ACC112 (cell line): Measurements from ENCODE around the gene DTX2.
"Not testable (repeated sequence)": the region's sequence is repeated elsewhere in the genome, so short reads cannot be mapped to it uniquely, and the experiment has no call there.

Experiments used
- H2AFZ ChIP-seq: fragments of 200-600 bp; sonication (generic); one replicate; pipeline ENCODE4 v1.6.0; 2017; ENCODE audit warnings: antibody characterized with exemption, low read length; ENCODE audit not compliant: unreplicated experiment
- H3K27ac ChIP-seq: fragments of 200-600 bp; sonication (generic); 2 replicates; pipeline ENCODE4 v1.5.1; 2014; ENCODE audit warnings: low read depth, mild to moderate bottlenecking, antibody characterized with exemption, low read length, moderate library complexity
- H3K27me3 ChIP-seq: fragments of 200-600 bp; sonication (generic); 2 replicates; pipeline ENCODE4 v1.6.1; 2014; ENCODE audit warnings: mild to moderate bottlenecking, antibody characterized with exemption, low read length, moderate library complexity, mixed read lengths; ENCODE audit not compliant: insufficient read depth
- H3K36me3 ChIP-seq: fragments of 200-600 bp; sonication (generic); 2 replicates; pipeline ENCODE4 v1.6.1; 2016; ENCODE audit warnings: mild to moderate bottlenecking, antibody characterized with exemption, low read length, moderate library complexity, mixed read lengths; ENCODE audit not compliant: insufficient read depth
- H3K4me1 ChIP-seq: fragments of 200-600 bp; sonication (generic); one replicate; pipeline ENCODE4 v1.6.1; 2016; ENCODE audit warnings: low read length, mixed read lengths; ENCODE audit not compliant: insufficient read depth, unreplicated experiment, control insufficient read depth
- H3K4me3 ChIP-seq: fragments of 200-600 bp; sonication (generic); 2 replicates; pipeline ENCODE4 v1.5.1; 2014; ENCODE audit warnings: mild to moderate bottlenecking, low read depth, low read length
- H3K79me2 ChIP-seq: fragments of 200-600 bp; sonication (generic); one replicate; pipeline ENCODE4 v1.6.0; 2016; ENCODE audit warnings: low read length; ENCODE audit not compliant: control insufficient read depth, unreplicated experiment, insufficient read depth

The DTX2 gene

DNA sequence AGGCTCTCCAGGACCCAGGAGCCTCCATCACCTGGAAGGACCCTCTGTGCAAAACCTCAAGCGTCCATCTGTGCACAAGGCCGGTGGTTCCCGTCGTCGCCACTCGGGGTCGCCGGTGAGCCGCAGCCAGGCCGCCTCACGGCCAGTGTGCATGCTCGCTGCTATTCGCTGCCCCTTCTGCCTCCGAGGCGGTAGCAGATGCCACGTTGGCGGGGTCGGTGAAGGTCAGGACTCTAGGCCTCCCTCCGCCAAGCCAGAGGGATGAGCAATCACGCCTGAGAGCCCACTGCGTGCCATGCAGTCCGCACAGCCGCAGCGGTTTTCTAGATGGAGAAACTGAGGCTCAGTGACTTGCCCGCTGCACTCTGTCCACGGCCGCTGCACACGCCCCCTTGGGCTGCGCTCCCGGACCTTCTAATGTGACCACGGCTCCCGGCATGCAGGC is 54.5 kb downstream of the DTX2 start:
- Histone ChIP-seq H3K4me3 (no peak overlapping the region), H3K4me1 (peaks cover 5% of the 10 kb centered on the region), H2AFZ (no peak overlapping the region)

DNA sequence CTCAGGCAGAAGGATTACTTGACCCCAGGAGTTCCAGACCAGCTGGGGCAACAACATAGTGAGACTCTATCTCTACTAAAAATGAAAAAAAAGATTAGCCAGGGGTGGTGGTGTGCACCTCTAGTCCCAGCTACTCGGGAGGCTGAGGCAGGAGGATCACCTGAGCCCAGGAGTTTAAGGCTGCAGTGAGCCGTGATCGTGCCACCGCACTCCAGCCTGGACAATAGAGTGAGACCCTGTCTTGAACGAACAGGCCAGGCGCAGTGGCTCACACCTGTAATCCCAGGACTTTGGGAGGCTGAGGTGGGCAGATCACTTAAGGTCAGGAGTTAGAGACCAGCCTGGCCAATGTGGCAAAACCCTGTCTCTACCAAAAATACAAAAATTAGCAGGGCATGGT is 55.4 kb downstream of the DTX2 start:
- not testable (repeated sequence) for H3K79me2 ChIP-seq, H3K27ac ChIP-seq, H3K4me3 ChIP-seq, H3K4me1 ChIP-seq, H2AFZ ChIP-seq, H3K27me3 ChIP-seq, H3K36me3 ChIP-seq

More for the DNA sequence above, 54.5 kb downstream of the DTX2 start:
- no peaks in the 10 kb centered on the region for H3K79me2 ChIP-seq
- no peaks in the 10 kb centered on the region for H3K27me3 ChIP-seq
- H3K36me3 ChIP-seq: no peaks in the 10 kb centered on the region
- H3K27ac ChIP-seq: no peak overlapping the region

DNA sequence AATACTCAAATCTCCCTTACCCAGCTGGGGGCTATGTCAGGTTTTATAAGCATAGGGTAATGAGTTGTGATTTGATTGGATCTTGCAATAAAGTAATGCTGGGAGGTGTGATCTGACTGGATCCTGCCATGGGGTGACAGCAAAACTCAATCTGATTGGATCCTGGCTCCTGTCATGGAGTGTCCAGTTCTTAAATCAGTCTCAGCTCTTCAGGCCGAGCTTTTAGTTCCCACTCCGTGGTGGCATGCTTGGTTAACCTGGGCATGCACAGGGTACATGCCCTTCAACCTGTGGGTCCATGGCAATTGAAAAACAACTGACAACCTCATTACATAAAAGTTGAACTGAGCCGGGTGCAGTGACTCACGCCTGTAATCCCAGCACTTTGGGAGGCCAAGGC is 64.7 kb downstream of the DTX2 start:
- not testable (repeated sequence) for H3K79me2 ChIP-seq, H3K36me3 ChIP-seq, H3K27me3 ChIP-seq, H3K27ac ChIP-seq, H3K4me1 ChIP-seq, H2AFZ ChIP-seq, H3K4me3 ChIP-seq

DNA sequence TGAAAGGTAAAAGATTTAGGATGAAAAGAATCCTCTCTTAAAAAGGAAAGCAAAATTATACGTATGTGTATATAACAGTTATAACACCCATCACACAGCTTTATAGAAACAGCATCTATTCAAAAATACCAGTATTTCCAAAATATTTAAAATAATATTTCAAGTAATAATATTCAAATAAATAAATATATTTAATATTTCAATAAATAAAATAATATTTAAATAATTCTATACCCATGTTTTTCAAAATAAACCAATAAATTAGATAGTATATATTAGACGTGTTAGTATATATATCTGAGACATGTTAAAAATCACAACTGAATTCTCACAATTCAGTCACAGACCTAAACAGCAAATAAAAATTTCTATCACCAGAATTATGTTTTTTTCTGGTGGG is 70.1 kb downstream of the DTX2 start:
- not testable (repeated sequence) for H2AFZ ChIP-seq, H3K79me2 ChIP-seq, H3K4me3 ChIP-seq, H3K4me1 ChIP-seq, H3K36me3 ChIP-seq, H3K27ac ChIP-seq, H3K27me3 ChIP-seq

DNA sequence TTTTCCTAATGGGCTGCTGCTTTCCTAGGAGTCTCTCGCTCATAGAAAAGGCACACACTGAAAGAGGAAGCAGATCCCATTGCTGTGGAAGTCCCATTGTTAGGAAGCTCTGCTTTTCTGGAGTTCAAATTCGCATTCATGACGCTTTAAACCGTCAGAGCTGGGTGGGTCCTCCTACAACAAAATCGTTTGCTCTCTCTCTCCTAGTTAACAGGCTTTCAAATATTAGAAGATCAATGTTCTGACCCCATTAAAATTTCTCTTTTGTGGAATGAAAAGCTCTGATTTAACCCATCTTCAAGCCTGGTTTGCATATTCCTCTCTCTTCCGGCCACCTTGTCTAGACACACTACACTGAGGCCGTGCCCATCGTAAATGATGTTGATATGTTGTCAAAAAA is 81.7 kb downstream of the DTX2 start, which contains the start of gene SPDYE16:
SPDYE16 (minus strand) TSS at position 101 of the 400 bp plus-strand sequence. CDS start 1,838 bp downstream, outside the sequence.
- not testable (repeated sequence) for H3K4me1 ChIP-seq, H3K36me3 ChIP-seq, H2AFZ ChIP-seq, H3K27ac ChIP-seq, H3K27me3 ChIP-seq, H3K4me3 ChIP-seq, H3K79me2 ChIP-seq

DNA sequence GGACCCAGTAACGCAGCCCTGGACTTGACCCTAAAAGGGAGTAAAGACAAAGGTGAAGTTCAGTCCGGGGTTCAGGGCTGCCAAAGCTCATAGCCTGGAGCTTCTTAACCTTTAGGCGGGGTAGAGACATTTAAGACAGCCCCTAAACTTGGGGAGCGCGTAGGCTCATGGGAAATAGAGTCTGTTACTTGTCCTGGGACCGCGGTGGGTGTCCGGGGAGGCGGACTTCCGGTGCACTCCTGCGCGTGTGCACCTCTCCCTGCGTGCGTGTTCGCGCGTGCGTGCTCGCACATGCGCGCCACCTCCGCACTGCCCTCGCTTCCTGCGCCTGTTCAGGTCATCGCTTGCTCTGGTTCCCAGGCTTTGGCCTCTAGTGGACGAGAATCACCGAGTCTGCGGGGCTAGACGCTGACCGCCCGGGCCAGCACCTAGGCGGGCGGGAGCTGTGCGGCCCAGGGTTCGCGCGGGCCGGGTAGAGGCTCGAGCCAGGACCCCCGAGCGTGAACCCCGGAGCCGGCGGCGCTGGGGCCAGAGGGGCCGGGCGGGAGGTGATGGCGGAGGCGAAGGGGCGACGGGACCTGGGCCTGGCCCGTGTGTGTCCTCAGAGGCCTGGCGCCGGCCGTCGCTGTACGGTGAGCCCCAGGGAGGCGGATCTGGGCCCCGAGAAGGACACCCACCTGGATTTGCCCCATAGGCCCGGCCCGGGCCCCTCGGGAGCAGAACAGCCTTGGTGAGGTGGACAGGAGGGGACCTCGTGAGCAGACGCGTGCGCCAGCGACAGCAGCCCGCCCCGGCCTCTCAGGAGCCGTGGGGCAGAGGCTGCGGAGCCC is 87.7 kb downstream of the DTX2 start:
- H3K4me1 ChIP-seq, H3K36me3 ChIP-seq, H3K27me3 ChIP-seq: not testable (repeated sequence)
- Histone ChIP-seq H2AFZ (peak overlapping the region; percentile 92), H3K4me3 (peak overlapping the region; percentile 83), H3K79me2 (peaks cover 23% of the 10 kb centered on the region), H3K27ac (peak overlapping the region; percentile 69)

DNA sequence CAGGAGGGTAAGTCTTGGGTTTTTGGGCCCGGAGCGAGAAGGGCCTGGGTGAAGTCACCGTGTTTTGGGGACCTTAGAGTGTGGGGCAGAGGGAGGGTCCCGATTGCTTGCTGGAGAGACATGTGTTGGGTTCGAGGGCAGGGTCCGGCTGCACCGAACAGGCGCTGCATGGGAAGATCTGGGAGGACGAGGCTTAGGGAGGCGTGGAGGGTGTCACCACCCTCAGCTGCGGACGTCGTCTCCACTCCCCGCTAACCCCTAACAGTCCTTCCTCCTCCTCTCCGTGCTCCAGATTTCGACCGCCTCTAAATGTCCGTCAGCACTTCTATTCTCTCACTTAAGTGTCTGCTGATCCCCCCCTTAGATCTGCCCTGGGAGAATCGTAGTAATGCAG is 88.3 kb downstream of the DTX2 start:
- not testable (repeated sequence) for H3K4me1 ChIP-seq, H3K27me3 ChIP-seq, H2AFZ ChIP-seq, H3K36me3 ChIP-seq
- Histone ChIP-seq H3K79me2 (peaks cover 24% of the 10 kb centered on the region), H3K4me3 (peak overlapping the region; percentile 83), H3K27ac (peak overlapping the region; percentile 69; the same call in 1 of the 2 replicates)

DNA sequence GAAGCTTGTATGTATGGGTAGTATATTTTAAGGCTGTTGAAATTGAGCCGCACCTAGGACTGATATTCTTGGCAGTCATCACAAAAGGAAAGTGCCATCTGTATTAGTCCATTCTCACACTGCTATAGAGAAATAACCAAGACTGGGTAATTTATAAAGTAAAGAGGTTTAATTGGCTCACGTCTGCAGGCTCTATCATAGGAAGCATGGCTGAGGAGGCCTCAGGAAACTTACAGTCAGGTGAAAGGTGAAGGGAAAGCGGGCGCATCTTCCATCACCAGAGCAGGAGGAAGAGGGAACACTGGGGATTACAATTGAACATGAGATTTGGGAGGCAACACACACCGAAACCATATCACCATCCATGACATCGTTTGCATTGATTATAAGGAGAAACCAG is 90.5 kb downstream of the DTX2 start:
- H2AFZ ChIP-seq, H3K4me1 ChIP-seq, H3K36me3 ChIP-seq, H3K4me3 ChIP-seq, H3K27ac ChIP-seq, H3K27me3 ChIP-seq: not testable (repeated sequence)
- peaks cover 31% of the 10 kb centered on the region for H3K79me2 ChIP-seq
